Activated CD8-positive, alpha-beta memory T cell treated with anti-CD3 and anti-CD28 coated beads, Interleukin-2, amount 10 ng/mL, durations not matched to agents 7 days and 5 days (primary cell): ENCODE data around the gene ZNF800. TPM values are rescaled to one million over a fixed set of nuclear protein-coding genes. Genes with fewer than 3 reads are reported as not detected.

Experiments
- ATAC-seq: fragments of 150-1000 bp; cut with Tn5 transposase; one replicate; pipeline ENCODE4 v1.10.0; 2021; ENCODE audit warnings: moderate library complexity
- CTCF ChIA-PET: fragments of 350-600 bp; sonication (Branson Sonifier 250); formaldehyde crosslinking; loops from one replicate; lab custom pipeline; 2021; ENCODE audit warnings: antibody characterized with exemption; lab: Charles Lee
- DNase-seq: peaks from one replicate; pipeline ENCODE4 v3.0.0-alpha.2; 2020
- H3K27ac Mint-ChIP-seq: one replicate; pipeline ENCODE4 v1.8.0; 2021; ENCODE audit warnings: mild to moderate bottlenecking, mixed read lengths
- H3K27me3 Mint-ChIP-seq: one replicate; pipeline ENCODE4 v1.8.0; 2021; ENCODE audit warnings: mixed read lengths
- H3K36me3 Mint-ChIP-seq: one replicate; pipeline ENCODE4 v1.8.0; 2021; ENCODE audit warnings: mild to moderate bottlenecking, mixed read lengths
- H3K4me1 Mint-ChIP-seq: one replicate; pipeline ENCODE4 v1.8.0; 2021; ENCODE audit warnings: mixed read lengths
- H3K4me3 Mint-ChIP-seq: one replicate; pipeline ENCODE4 v1.8.0; 2021; ENCODE audit warnings: mild to moderate bottlenecking, moderate library complexity, mixed read lengths
- H3K9me3 Mint-ChIP-seq: one replicate; pipeline ENCODE4 v1.8.0; 2022; ENCODE audit warnings: low read depth, mixed read lengths
- total RNA-seq, 2 experiments: library from RNA; stranded (reverse); gene quantifications; one replicate each; pipeline ENCODE4 v1.2.3, GENCODE V29; 2021

ZNF800 gene
- total RNA-seq, 2 experiments from 2014 or later, result 39.7 to 40.6 TPM

DNA sequence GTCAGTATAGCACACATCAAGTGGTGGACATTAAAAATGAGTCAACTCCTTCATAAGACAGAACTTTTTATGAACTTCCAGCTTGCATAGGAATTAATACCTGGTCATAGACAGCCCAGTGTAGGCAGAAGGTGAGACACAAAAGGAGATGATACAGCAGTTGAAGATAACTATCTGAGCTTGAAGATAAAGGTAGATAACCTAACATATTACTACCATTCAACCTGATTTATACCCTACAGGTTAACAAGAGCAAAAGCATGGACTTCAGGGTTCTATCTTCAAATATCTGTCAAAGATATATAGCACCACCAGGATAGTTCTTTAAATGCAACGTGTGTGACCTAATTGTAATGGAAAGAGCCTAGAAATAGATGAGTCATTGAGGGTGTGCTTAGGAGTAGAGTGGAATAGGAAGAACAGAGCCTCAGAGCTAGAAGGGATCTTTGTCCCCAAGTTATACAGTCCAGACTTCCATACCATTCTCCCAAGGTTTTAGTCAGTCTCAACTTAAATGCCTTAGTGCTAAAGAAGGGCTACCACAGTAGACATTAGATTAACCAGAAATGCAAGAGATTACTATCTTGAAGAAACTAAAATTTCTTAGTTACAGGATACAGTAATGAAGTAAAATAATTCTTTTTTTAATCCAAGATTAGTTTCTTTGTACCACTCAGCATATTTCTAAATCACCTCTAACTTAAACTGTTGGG is 9.2 kb downstream of the ZNF800 start:
- ATAC-seq (peak; percentile 39), DNase-seq (no peak)
- Mint-ChIP-seq H3K36me3 (peaks cover 54% of the 10 kb centered on the region), H3K27me3 (no peaks in the 10 kb centered on the region), H3K9me3 (no peaks in the 10 kb centered on the region), H3K4me1 (peaks cover 56% of the 10 kb centered on the region), H3K4me3 (no peak overlapping the region), H3K27ac (peak overlapping the region; percentile 54)
- CTCF ChIA-PET, result interaction anchor here (0.8 to 2.4 kb wide), 3 partner anchors 9 to 35 kb away, joined by 3 to 7 read pairs (median 6); partner anchors contain the start of gene ZNF800

GRCh38 chr7:127382301-127383085 is 10.0 kb downstream of the ZNF800 start:
- Mint-ChIP-seq H3K27ac (peak overlapping the region; percentile 2), H3K9me3 (no peaks in the 10 kb centered on the region), H3K27me3 (no peaks in the 10 kb centered on the region), H3K4me1 (peaks cover 55% of the 10 kb centered on the region), H3K36me3 (peaks cover 52% of the 10 kb centered on the region), H3K4me3 (no peak overlapping the region)
- no peak for DNase-seq
- ATAC-seq, result no peak
- CTCF ChIA-PET, result interaction anchor here (0.8 to 2.4 kb wide), 4 partner anchors 10 to 65 kb away, joined by 3 to 7 read pairs (median 5); partner anchors contain the start of gene ZNF800

GRCh38 chr7:127380479-127380878 is 12.0 kb downstream of the ZNF800 start:
- Mint-ChIP-seq H3K27me3 (no peaks in the 10 kb centered on the region), H3K9me3 (no peaks in the 10 kb centered on the region), H3K4me3 (no peak overlapping the region), H3K4me1 (peaks cover 62% of the 10 kb centered on the region), H3K36me3 (peaks cover 54% of the 10 kb centered on the region), H3K27ac (peak overlapping the region; percentile 56)
- CTCF ChIA-PET, result interaction anchor here (0.9 to 1.3 kb wide), 2 partner anchors 11 to 66 kb away, joined by 4 read pairs; no protein-coding TSS in a partner anchor
- DNase-seq (no peak), ATAC-seq (no peak)

GRCh38 chr7:127379642-127380041 is 12.9 kb downstream of the ZNF800 start:
- Mint-ChIP-seq H3K27me3 (no peaks in the 10 kb centered on the region), H3K4me1 (peaks cover 59% of the 10 kb centered on the region), H3K36me3 (peaks cover 52% of the 10 kb centered on the region), H3K4me3 (no peak overlapping the region), H3K9me3 (no peaks in the 10 kb centered on the region), H3K27ac (peak overlapping the region; percentile 5)
- CTCF ChIA-PET, result no interaction called here
- ATAC-seq, result no peak
- DNase-seq, result no peak

DNA sequence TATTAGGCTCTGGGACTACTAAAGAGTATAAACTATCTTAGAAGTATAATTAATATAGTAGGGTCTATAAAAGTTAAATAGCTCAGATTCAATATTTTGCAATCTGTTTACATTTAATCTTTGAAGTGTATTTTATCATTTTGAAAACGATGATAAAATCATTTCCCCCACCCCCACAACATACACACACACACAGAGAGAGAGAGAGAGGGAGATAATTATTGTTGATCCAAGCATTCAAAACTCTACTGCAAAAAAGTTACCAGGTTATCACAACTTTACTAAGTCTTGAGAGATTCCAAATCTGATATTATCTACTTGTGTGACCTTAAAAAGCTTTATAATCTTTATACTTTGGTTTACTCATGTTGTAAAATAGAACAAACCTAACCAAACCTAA is 14.0 kb downstream of the ZNF800 start:
- Mint-ChIP-seq H3K4me1 (peaks cover 59% of the 10 kb centered on the region), H3K4me3 (no peak overlapping the region), H3K36me3 (peaks cover 59% of the 10 kb centered on the region), H3K9me3 (no peaks in the 10 kb centered on the region), H3K27me3 (no peaks in the 10 kb centered on the region), H3K27ac (no peak overlapping the region)
- ATAC-seq (no peak), DNase-seq (no peak)
- CTCF ChIA-PET, result interaction anchor here (0.8 kb wide), 1 partner anchor 31 kb away, joined by 3 read pairs; no protein-coding TSS in a partner anchor

DNA sequence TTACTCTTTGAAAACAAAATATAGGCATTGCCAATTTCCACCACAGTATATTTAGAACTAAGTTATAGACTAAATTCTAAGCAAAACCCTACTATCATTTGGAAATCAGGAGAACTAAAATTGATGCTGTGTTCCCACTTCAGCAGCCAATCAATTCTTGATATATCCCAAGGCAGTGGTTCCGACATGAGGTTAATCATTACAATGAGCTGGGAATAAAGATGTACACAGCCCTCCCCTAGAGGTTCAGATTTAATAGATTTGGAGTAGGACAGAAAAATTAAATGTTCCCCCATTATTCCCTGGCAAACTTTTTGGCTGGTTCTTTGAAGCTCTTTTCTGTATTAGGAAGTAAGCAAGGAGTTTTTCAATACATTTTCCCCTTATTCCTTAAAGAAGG is 15.1 kb downstream of the ZNF800 start:
- CTCF ChIA-PET, result no interaction called here
- Mint-ChIP-seq H3K36me3 (peaks cover 56% of the 10 kb centered on the region), H3K4me1 (peaks cover 52% of the 10 kb centered on the region)

DNA sequence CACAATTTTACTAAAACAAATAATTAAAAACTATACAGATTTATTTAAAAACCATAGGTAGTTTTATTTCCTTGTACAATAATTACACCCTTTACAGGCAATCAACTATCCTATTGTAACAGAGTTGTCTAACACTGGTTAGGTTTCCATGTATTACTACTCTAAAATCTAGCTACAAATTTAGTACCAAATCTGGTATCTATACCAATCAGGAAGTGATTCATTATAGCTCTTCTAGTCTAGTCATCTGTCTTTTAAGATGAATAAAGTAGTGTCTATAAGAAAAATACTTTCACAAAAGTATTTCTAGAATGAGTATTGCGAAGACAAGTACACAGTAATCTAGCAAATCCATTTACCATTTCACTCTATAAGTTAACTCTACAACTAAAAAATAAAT is 16.9 kb downstream of the ZNF800 start:
- CTCF ChIA-PET, result interaction anchor here (1.5 kb wide), 1 partner anchor 72 kb away, joined by 3 read pairs; no protein-coding TSS in a partner anchor
- no peak for DNase-seq
- Mint-ChIP-seq H3K36me3 (peaks cover 47% of the 10 kb centered on the region), H3K4me3 (no peak overlapping the region), H3K27me3 (no peaks in the 10 kb centered on the region), H3K27ac (no peak overlapping the region), H3K4me1 (peaks cover 41% of the 10 kb centered on the region), H3K9me3 (no peaks in the 10 kb centered on the region)
- peak; percentile 81 for ATAC-seq

More for the DNA sequence above, 15.1 kb downstream of the ZNF800 start:
- ATAC-seq (no peak), DNase-seq (no peak)
- H3K27ac Mint-ChIP-seq, result no peak overlapping the region
- H3K4me3 Mint-ChIP-seq, result no peak overlapping the region
- H3K27me3 Mint-ChIP-seq, result no peaks in the 10 kb centered on the region
- H3K9me3 Mint-ChIP-seq, result no peaks in the 10 kb centered on the region

GRCh38 chr7:127367679-127368078 is 24.8 kb downstream of the ZNF800 start:
- DNase-seq, result no peak
- H3K27ac Mint-ChIP-seq, result no peak overlapping the region
- H3K9me3 Mint-ChIP-seq, result no peaks in the 10 kb centered on the region
- peaks cover 10% of the 10 kb centered on the region for H3K4me1 Mint-ChIP-seq
- no peaks in the 10 kb centered on the region for H3K27me3 Mint-ChIP-seq
- H3K36me3 Mint-ChIP-seq, result peaks cover 37% of the 10 kb centered on the region
- CTCF ChIA-PET, result interaction anchor here (3.5 kb wide), 1 partner anchor 21 kb away, joined by 10 read pairs; no protein-coding TSS in a partner anchor
- ATAC-seq, result no peak
- no peak overlapping the region for H3K4me3 Mint-ChIP-seq

GRCh38 chr7:127366680-127367079 is 25.8 kb downstream of the ZNF800 start:
- H3K36me3 Mint-ChIP-seq, result peaks cover 38% of the 10 kb centered on the region
- H3K9me3 Mint-ChIP-seq, result no peaks in the 10 kb centered on the region
- CTCF ChIA-PET, result interaction anchor here (3.5 kb wide), 1 partner anchor 20 kb away, joined by 10 read pairs; no protein-coding TSS in a partner anchor
- H3K4me3 Mint-ChIP-seq, result no peak overlapping the region
- H3K27ac Mint-ChIP-seq, result no peak overlapping the region
- DNase-seq (no peak), ATAC-seq (no peak)
- no peaks in the 10 kb centered on the region for H3K27me3 Mint-ChIP-seq
- peaks cover 10% of the 10 kb centered on the region for H3K4me1 Mint-ChIP-seq

GRCh38 chr7:127365957-127366315 is 26.6 kb downstream of the ZNF800 start:
- Mint-ChIP-seq H3K27ac (no peak overlapping the region), H3K4me1 (peaks cover 10% of the 10 kb centered on the region), H3K36me3 (peaks cover 38% of the 10 kb centered on the region), H3K27me3 (no peaks in the 10 kb centered on the region), H3K4me3 (no peak overlapping the region), H3K9me3 (no peaks in the 10 kb centered on the region)
- DNase-seq (no peak), ATAC-seq (no peak)
- CTCF ChIA-PET, result interaction anchor here (3.5 kb wide), 1 partner anchor 19 kb away, joined by 10 read pairs; no protein-coding TSS in a partner anchor

DNA sequence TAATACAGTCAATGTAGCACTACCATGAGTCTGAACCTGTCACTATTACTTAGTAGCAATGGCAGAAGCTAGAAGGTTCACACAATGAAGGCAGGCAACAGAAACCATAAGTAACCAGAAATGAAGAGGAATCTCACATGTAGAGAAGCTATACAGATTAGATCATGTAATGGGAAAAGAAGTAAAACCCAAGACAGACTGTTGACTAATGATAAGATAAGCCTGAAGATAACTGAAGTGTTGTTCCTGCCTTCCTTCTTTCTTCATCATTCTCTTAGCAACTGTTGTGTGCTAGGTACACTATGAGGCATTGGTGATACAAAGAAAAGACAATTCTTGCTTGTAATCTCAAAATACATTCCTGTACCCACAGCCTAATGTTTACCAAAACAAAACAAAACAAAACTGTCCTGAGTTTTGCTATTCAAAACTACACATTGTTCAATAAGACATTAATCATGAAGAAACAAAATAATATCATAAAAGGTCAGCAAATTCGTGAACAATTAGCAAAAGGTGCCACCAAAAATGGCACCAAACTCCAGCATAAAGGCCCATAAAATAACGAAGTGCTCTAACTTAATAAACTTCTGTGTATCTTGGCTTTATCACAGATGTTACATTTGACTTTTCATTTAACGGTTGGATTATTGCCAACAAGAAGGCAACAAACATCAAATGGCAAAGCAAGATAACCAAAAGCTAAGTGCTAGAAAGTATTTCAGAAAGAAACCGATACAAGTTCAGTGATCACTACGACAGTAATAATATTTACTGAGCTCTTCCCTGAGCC is 27.1 kb downstream of the ZNF800 start:
- peaks cover 10% of the 10 kb centered on the region for H3K4me1 Mint-ChIP-seq
- CTCF ChIA-PET, result no interaction called here
- no peak overlapping the region for H3K27ac Mint-ChIP-seq

DNA sequence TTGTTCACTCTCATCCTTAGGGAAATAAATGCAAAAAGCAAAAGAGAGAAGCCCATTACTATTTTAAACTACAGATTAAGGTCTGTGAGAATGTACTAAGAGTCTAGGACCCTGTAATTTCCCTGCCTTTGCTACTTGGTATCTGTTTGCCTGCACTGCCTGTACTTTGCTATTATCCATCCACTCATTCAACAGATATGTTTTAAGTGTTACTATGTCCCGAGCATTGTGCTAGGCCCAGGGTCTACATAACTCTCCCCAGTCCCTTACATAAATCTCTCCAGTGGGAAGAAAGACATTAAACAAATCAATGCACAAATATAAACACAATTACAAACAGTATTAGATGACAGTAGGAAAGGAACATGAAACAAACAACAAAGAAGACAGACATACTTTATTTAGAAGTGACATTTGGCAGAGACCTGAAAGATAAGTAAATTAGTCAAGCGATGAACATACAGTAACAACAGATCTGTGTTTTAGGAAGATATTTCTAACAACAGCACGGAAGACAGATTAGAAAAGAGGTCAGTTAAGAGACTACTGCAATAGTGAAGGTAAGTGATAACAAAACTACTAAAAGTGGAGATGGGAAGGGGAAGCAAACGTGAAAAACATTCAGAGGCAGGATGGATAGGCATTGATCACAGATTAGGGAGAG is 30.0 kb downstream of the ZNF800 start:
- CTCF ChIA-PET, result interaction anchor here (1.8 kb wide), 1 partner anchor 14 kb away, joined by 6 read pairs; no protein-coding TSS in a partner anchor
- ATAC-seq (no peak), DNase-seq (no peak)
- Mint-ChIP-seq H3K9me3 (no peaks in the 10 kb centered on the region), H3K27ac (no peak overlapping the region), H3K36me3 (peaks cover 34% of the 10 kb centered on the region), H3K4me1 (peaks cover 6% of the 10 kb centered on the region), H3K27me3 (no peaks in the 10 kb centered on the region), H3K4me3 (no peak overlapping the region)

More for the DNA sequence above, 27.1 kb downstream of the ZNF800 start:
- DNase-seq (no peak), ATAC-seq (no peak)
- no peaks in the 10 kb centered on the region for H3K27me3 Mint-ChIP-seq
- H3K9me3 Mint-ChIP-seq, result no peaks in the 10 kb centered on the region
- H3K36me3 Mint-ChIP-seq, result peaks cover 41% of the 10 kb centered on the region
- H3K4me3 Mint-ChIP-seq, result no peak overlapping the region
